Astrocyte (in vitro differentiated cells and primary cell): ENCODE measurements around the gene HMX1. TPM values are rescaled to one million over a fixed set of nuclear protein-coding genes. Genes with fewer than 3 reads are reported as not detected.

Experiments used
- DNase-seq: peaks from one replicate; pipeline ENCODE4 v3.0.0-alpha.2; 2010; ENCODE audit warnings: low read depth
- FAIRE-seq: peaks from 2 replicates; lab custom pipeline; 2011; peaks lifted over from hg19 to GRCh38; lab: Jason Lieb, UNC
- H2AFZ ChIP-seq: 2 replicates; pipeline ENCODE4 v1.6.0; 2012; ENCODE audit warnings: low read depth, low read length, inconsistent platforms
- H3K27ac ChIP-seq: 2 replicates; pipeline ENCODE4 v1.5.1; 2011; ENCODE audit warnings: low read depth, low read length, inconsistent platforms
- H3K27me3 ChIP-seq: 2 replicates; pipeline ENCODE4 v1.6.0; 2011; ENCODE audit warnings: low read length, inconsistent platforms; ENCODE audit not compliant: insufficient read depth
- H3K36me3 ChIP-seq: 2 replicates; pipeline ENCODE4 v1.5.1; 2011; ENCODE audit warnings: low read length, inconsistent platforms; ENCODE audit not compliant: insufficient read depth
- H3K4me1 ChIP-seq: 2 replicates; pipeline ENCODE4 v1.5.1; 2011; ENCODE audit warnings: low read length, inconsistent platforms; ENCODE audit not compliant: insufficient read depth
- H3K4me2 ChIP-seq: 2 replicates; pipeline ENCODE4 v1.6.0; 2012; ENCODE audit warnings: low read length, inconsistent platforms
- H3K4me3 ChIP-seq: 2 replicates; pipeline ENCODE4 v1.5.1; 2011; ENCODE audit warnings: low read depth, mild to moderate bottlenecking, low read length, inconsistent platforms; ENCODE audit not compliant: insufficient read depth
- H3K79me2 ChIP-seq: 2 replicates; pipeline ENCODE4 v1.6.0; 2012; ENCODE audit warnings: mild to moderate bottlenecking, low read length, inconsistent platforms; ENCODE audit not compliant: insufficient read depth
- H3K9ac ChIP-seq: 2 replicates; pipeline ENCODE4 v1.6.0; 2012; ENCODE audit warnings: mild to moderate bottlenecking, low read length, inconsistent platforms
- H3K9me3 ChIP-seq: 2 replicates; pipeline ENCODE4 v1.5.1; 2012; ENCODE audit warnings: low read depth, mild to moderate bottlenecking, low read length, inconsistent platforms; ENCODE audit not compliant: insufficient read depth
- H4K20me1 ChIP-seq: 2 replicates; pipeline ENCODE4 v1.6.0; 2012; ENCODE audit warnings: low read length, inconsistent platforms; ENCODE audit not compliant: insufficient read depth
- H3K27ac Mint-ChIP-seq: one replicate; pipeline ENCODE4 v1.8.0; 2021; ENCODE audit warnings: mild to moderate bottlenecking, mixed read lengths; ENCODE audit not compliant: unreplicated experiment
- H3K27me3 Mint-ChIP-seq: one replicate; pipeline ENCODE4 v1.8.0; 2021; ENCODE audit warnings: low read depth, mixed read lengths; ENCODE audit not compliant: unreplicated experiment
- H3K36me3 Mint-ChIP-seq: one replicate; pipeline ENCODE4 v1.8.0; 2021; ENCODE audit warnings: low read depth, mixed read lengths; ENCODE audit not compliant: unreplicated experiment
- H3K4me1 Mint-ChIP-seq: one replicate; pipeline ENCODE4 v1.8.0; 2021; ENCODE audit warnings: low read depth, mixed read lengths; ENCODE audit not compliant: unreplicated experiment
- H3K4me3 Mint-ChIP-seq: one replicate; pipeline ENCODE4 v1.8.0; 2021; ENCODE audit warnings: mild to moderate bottlenecking, moderate library complexity, mixed read lengths; ENCODE audit not compliant: unreplicated experiment
- H3K9me3 Mint-ChIP-seq: one replicate; pipeline ENCODE4 v1.8.0; 2021; ENCODE audit warnings: mild to moderate bottlenecking, mixed read lengths; ENCODE audit not compliant: unreplicated experiment
- CTCF ChIP-seq: IDR thresholded peaks from 2 replicates; pipeline ENCODE4 v1.5.1; 2011; ENCODE audit warnings: low read depth, mild to moderate bottlenecking, inconsistent platforms, low read length, moderate library complexity; ENCODE audit not compliant: insufficient read depth
- EZH2 ChIP-seq: IDR thresholded peaks from 2 replicates; pipeline ENCODE4 v1.6.1; 2012; ENCODE audit warnings: mild to moderate bottlenecking, low read length, inconsistent platforms; ENCODE audit not compliant: insufficient read depth
- total RNA-seq: library from RNA; stranded (reverse); gene quantifications from 2 replicates; pipeline ENCODE4 v1.2.1, GENCODE V29; 2021

HMX1 gene
- total RNA-seq, 1 donor from 2014 or later = 0.25 TPM

- no peak for DNase-seq
- no peak for FAIRE-seq
- Mint-ChIP-seq H3K4me1 (peaks cover 13% of the 10 kb centered on the region), H3K27ac (no peak overlapping the region), H3K4me3 (no peak overlapping the region), H3K9me3 (no peaks in the 10 kb centered on the region), H3K36me3 (no peaks in the 10 kb centered on the region), H3K27me3 (peaks cover 51% of the 10 kb centered on the region)
- no peaks in the 10 kb centered on the region for H3K36me3 ChIP-seq
- no peak overlapping the region for H3K4me2 ChIP-seq
- H3K9me3 ChIP-seq = no peaks in the 10 kb centered on the region
- no peaks in the 10 kb centered on the region for H3K79me2 ChIP-seq
- no peak overlapping the region for H3K27ac ChIP-seq
- H4K20me1 ChIP-seq = no peaks in the 10 kb centered on the region
- H2AFZ ChIP-seq = no peak overlapping the region
- H3K27me3 ChIP-seq = no peaks in the 10 kb centered on the region
- TF ChIP-seq CTCF (no peak), EZH2 (no peak)
- no peak overlapping the region for H3K9ac ChIP-seq
- no peaks in the 10 kb centered on the region for H3K4me1 ChIP-seq
- no peak overlapping the region for H3K4me3 ChIP-seq
Measured at GRCh38 chr4:8911316-8912088, 39.9 kb upstream of the HMX1 start.

GRCh38 chr4:8910822-8911315, 39.2 kb upstream of the HMX1 start:
- no peak overlapping the region for H3K4me2 ChIP-seq
- H3K4me3 ChIP-seq = no peak overlapping the region
- no peaks in the 10 kb centered on the region for H3K36me3 Mint-ChIP-seq
- no peak overlapping the region for H3K4me3 Mint-ChIP-seq
- no peaks in the 10 kb centered on the region for H3K27me3 ChIP-seq
- no peak overlapping the region for H3K27ac Mint-ChIP-seq
- H4K20me1 ChIP-seq = no peaks in the 10 kb centered on the region
- H3K79me2 ChIP-seq = no peaks in the 10 kb centered on the region
- no peaks in the 10 kb centered on the region for H3K9me3 Mint-ChIP-seq
- no peak overlapping the region for H3K9ac ChIP-seq
- TF ChIP-seq CTCF = no peak
- TF ChIP-seq EZH2 = no peak
- H3K27me3 Mint-ChIP-seq = peaks cover 48% of the 10 kb centered on the region
- H2AFZ ChIP-seq = no peak overlapping the region
- H3K36me3 ChIP-seq = no peaks in the 10 kb centered on the region
- H3K4me1 Mint-ChIP-seq = peaks cover 13% of the 10 kb centered on the region
- no peak for DNase-seq
- no peaks in the 10 kb centered on the region for H3K9me3 ChIP-seq
- no peak overlapping the region for H3K27ac ChIP-seq
- no peak for FAIRE-seq
- H3K4me1 ChIP-seq = no peaks in the 10 kb centered on the region
